Adrenal gland (tissue), 5 donors: Measurements from ENCODE around the gene MIR17HG.

Experiments
- CTCF ChIP-seq, 6 experiments: fragments of 450-650 bp in 4 of 6; fragments of 200-600 bp in 2 of 6; sonication (generic) in 1 of 6; IDR thresholded peaks; 1 replicate in 5 of 6; 2 replicates in 1 of 6; pipeline versions ENCODE4 v1.5.1 to v1.8.0; 2016 to 2021; ENCODE audit warnings: antibody characterized with exemption in 6 of 6, mild to moderate bottlenecking in 2 of 6, moderate library complexity in 1 of 6
- POLR2A ChIP-seq, 2 donors: fragments of 450-650 bp; IDR thresholded peaks; one replicate each; pipeline ENCODE4 v1.6.1; 2017; ENCODE audit warnings: antibody characterized with exemption in 2 of 2, mild to moderate bottlenecking in 2 of 2, moderate library complexity in 1 of 2
- donor health status: DM: no; HTN: no; CAD: no.

- no peak for TF ChIP-seq CTCF (IDR thresholded peaks at IDR 0.05)
- TF ChIP-seq POLR2A (IDR thresholded peaks at IDR 0.05): no peak
Measured at GRCh38 chr13:91400063-91400399, 52.5 kb downstream of the MIR17HG start.
